GM12878 (cell line): ENCODE data around the gene CTIF. TPM values are rescaled to one million over a fixed set of nuclear protein-coding genes. Genes with fewer than 3 reads are reported as not detected.

Experiments
- ATAC-seq: fragments of 200-7000 bp; cut with Tn5 transposase; 3 replicates; pipeline ENCODE4 v1.9.1; 2020; ENCODE audit warnings: mild to moderate bottlenecking, moderate library complexity
- BruUV-seq: library from RNA; stranded (reverse); fragments of 400-500 nt; replicated peaks from 2 replicates; lab custom pipeline; 2021; lab: Mats Ljungman, UMichigan
- CTCF ChIA-PET: fragments of 300-600 bp; sonication (Branson Sonifier 250); formaldehyde crosslinking; extraction: SDS; loops from one replicate; lab custom pipeline; 2021; ENCODE audit warnings: inconsistent platforms; lab: Yijun Ruan, JAX
- POLR2A ChIA-PET: fragments of 350-600 bp; formaldehyde crosslinking; extraction: SDS; loops from one replicate; lab custom pipeline; 2021; ENCODE audit warnings: inconsistent platforms; lab: Charles Lee
- RAD21 ChIA-PET: fragments of 300-600 bp; sonication (Branson Sonifier 250); formaldehyde crosslinking; loops from one replicate; lab custom pipeline; 2023; ENCODE audit warnings: antibody characterized with exemption; ENCODE audit not compliant: unreplicated experiment; lab: Charles Lee
- SMC1A ChIA-PET: fragments of 300-600 bp; sonication (Branson Sonifier 250); formaldehyde crosslinking; loops from one replicate; lab custom pipeline; 2023; ENCODE audit not compliant: unreplicated experiment, uncharacterized antibody; lab: Charles Lee
- DNase-seq: peaks from one replicate; pipeline ENCODE4 v3.0.0-alpha.2; 2011; ENCODE audit warnings: low read depth, low spot score
- FAIRE-seq: peaks from 3 replicates; lab custom pipeline; 2011; peaks lifted over from hg19 to GRCh38; lab: Jason Lieb, UNC
- H2AFZ ChIP-seq: 2 replicates; pipeline ENCODE4 v1.6.0; 2011; ENCODE audit warnings: low read depth, low read length, control low read depth; ENCODE audit not compliant: control insufficient read depth
- H3K27ac ChIP-seq: 2 replicates; pipeline ENCODE4 v1.5.1; 2011; ENCODE audit warnings: control low read depth; ENCODE audit not compliant: control insufficient read depth, insufficient read depth
- H3K27me3 ChIP-seq, 2 experiments: replicated peaks in 1 of 2; 2 replicates each; pipeline versions ENCODE4 v1.6.0 to v1.6.1; 2011; ENCODE audit warnings: low read length in 1 of 2; ENCODE audit not compliant: control insufficient read depth in 2 of 2, insufficient read depth in 2 of 2
- H3K36me3 ChIP-seq, 2 experiments: 2 replicates each; pipeline ENCODE4 v1.5.1; 2011; ENCODE audit warnings: low read length in 1 of 2; ENCODE audit not compliant: control insufficient read depth in 2 of 2, insufficient read depth in 2 of 2
- H3K4me1 ChIP-seq: 2 replicates; pipeline ENCODE4 v1.6.1; 2011; ENCODE audit warnings: mild to moderate bottlenecking, low read length, moderate library complexity, mixed read lengths; ENCODE audit not compliant: control insufficient read depth, insufficient read depth
- H3K4me2 ChIP-seq: 2 replicates; pipeline ENCODE4 v1.6.0; 2011; ENCODE audit warnings: control low read depth; ENCODE audit not compliant: control insufficient read depth, insufficient read depth
- H3K4me3 ChIP-seq: fragments of 200-600 bp; sonication (generic); 2 replicates; pipeline ENCODE4 v1.5.1; 2016
- H3K79me2 ChIP-seq: 2 replicates; pipeline ENCODE4 v1.6.0; 2011; ENCODE audit warnings: low read length; ENCODE audit not compliant: control insufficient read depth, insufficient read depth
- H3K9ac ChIP-seq: 2 replicates; pipeline ENCODE4 v1.8.0; 2011; ENCODE audit warnings: low read length, control low read depth, mixed read lengths; ENCODE audit not compliant: control insufficient read depth, insufficient read depth
- H3K9me3 ChIP-seq: replicated peaks from 3 replicates; pipeline ENCODE4 v1.5.1; 2011; ENCODE audit warnings: mild to moderate bottlenecking, low read length; ENCODE audit not compliant: control insufficient read depth, insufficient read depth
- H4K20me1 ChIP-seq: 2 replicates; pipeline ENCODE4 v1.6.0; 2011; ENCODE audit not compliant: control insufficient read depth, insufficient read depth
- IKZF1 ChIP-seq: fragments of 450-650 bp; conservative IDR thresholded peaks from 2 replicates; pipeline ENCODE4 v1.6.1; 2017; ENCODE audit warnings: antibody characterized with exemption, mild to moderate bottlenecking
- MTA3 ChIP-seq: IDR thresholded peaks from 2 replicates; pipeline ENCODE4 v1.6.1; 2012; ENCODE audit warnings: low read length, inconsistent platforms, borderline replicate concordance
- PBX3 ChIP-seq: IDR thresholded peaks from 2 replicates; pipeline ENCODE4 v1.6.1; 2011; ENCODE audit warnings: mild to moderate bottlenecking, low read depth, low read length, moderate library complexity; ENCODE audit not compliant: insufficient replicate concordance
- RBBP5 ChIP-seq: fragments of 200-600 bp; sonication (generic); conservative IDR thresholded peaks from 2 replicates; pipeline ENCODE4 v1.6.1; 2016
- RELB ChIP-seq: fragments of 450-650 bp; IDR thresholded peaks from 2 replicates; pipeline ENCODE4 v1.6.1; 2017; ENCODE audit warnings: low read depth, mild to moderate bottlenecking, moderate library complexity
- SREBF2 ChIP-seq: IDR thresholded peaks from 2 replicates; pipeline ENCODE4 v1.6.1; 2012; ENCODE audit warnings: mild to moderate bottlenecking, low read length
- TCF7 ChIP-seq: IDR thresholded peaks from 2 replicates; pipeline ENCODE4 v1.6.1; 2014; ENCODE audit warnings: antibody characterized with exemption, borderline replicate concordance
- WGBS: methylation state at CpG from one replicate; pipeline ENCODE4 v1.1.6; 2016; ENCODE audit warnings: low lambda C conversion rate; ENCODE audit not compliant: insufficient replicate concordance, insufficient coverage; ENCODE audit errors: missing lambda C conversion rate; 5-methylcytosine and 5-hydroxymethylcytosine counted together
- in situ Hi-C: fragments of 300-500 bp; cut with MboI; formaldehyde crosslinking; loops from 9 replicates; pipeline ENCODE4 v1.14.3; 2018; ENCODE audit warnings: mixed read lengths
- intact Hi-C: fragments of 100-400 bp; cut with micrococcal nuclease; formaldehyde crosslinking; loops from one replicate; pipeline ENCODE4 v1.14.2; 2022; ENCODE audit not compliant: unreplicated experiment
- polyA plus RNA-seq, 11 experiments: library from polyadenylated mRNA; depleted of rRNA in 4 of 11; unstranded in 6 of 11; stranded (reverse) in 5 of 11; fragments of >200 nt; fragmentation: Nextera tagmentation in 4 of 11; fragmentation: Illumina TruSeq in 1 of 11; extraction: Ambion mirVana in 4 of 11; extraction: Trizol in 1 of 11; gene quantifications; 1 replicate in 1 of 11; 2 replicates in 10 of 11; pipeline versions ENCODE4 v1.2.1 to v1.2.3, GENCODE V29; 2011 to 2016; ENCODE audit warnings: inconsistent platforms in 2 of 11, missing spikeins in 2 of 11, low read depth in 1 of 11
- total RNA-seq, 4 experiments: library from RNA; depleted of rRNA in 3 of 4; stranded (reverse); fragments of >200 nt in 3 of 4; fragmentation: Illumina TruSeq in 1 of 4; extraction: Trizol in 1 of 4; gene quantifications; 2 replicates each; pipeline versions ENCODE4 v1.2.1 to v1.2.3, GENCODE V29; 2013 to 2021
- TF ChIP-seq, protein P1 (sequence below): fragments of 150-350 bp; IDR thresholded peaks from 2 replicates; pipeline ENCODE4 v1.6.1; 2016; ENCODE audit warnings: low read depth, low read length

Gene CTIF
- total and polyA plus RNA-seq, 10 of the 15 experiments (the other 5 are each of a cell fraction or from before 2014, with no cell fraction given), result 0.06 to 11.6 (median 2.5) TPM

DNA sequence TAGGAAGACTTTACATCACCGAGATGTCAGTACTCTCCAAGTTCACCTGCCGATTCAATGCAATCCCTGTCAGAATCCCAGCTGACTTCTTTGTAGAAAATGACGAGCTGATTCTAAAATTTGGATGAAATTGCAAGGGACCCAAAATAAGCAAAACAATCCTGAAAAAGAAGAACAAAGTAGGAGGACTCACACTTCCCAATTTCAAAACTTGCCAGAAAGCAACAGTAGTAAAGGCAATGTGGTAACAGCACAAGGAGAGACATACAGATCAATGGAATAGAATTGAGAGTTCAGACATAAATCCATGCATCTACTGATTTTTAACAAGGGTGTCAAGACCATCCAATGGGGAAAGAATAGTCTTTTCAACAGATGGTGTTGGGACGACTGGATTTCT, 359.7 kb downstream of the CTIF start:
- ChIA-PET POLR2A (no interaction called here), SMC1A (interaction anchor here (1.0 to 1.2 kb wide), 2 partner anchors 9 to 19 kb away, joined by 3 read pairs; no protein-coding TSS in a partner anchor)

More for the DNA sequence above, 359.7 kb downstream of the CTIF start:
- Histone ChIP-seq H2AFZ (no peak overlapping the region), H3K4me2 (no peak overlapping the region), H3K9ac (no peak overlapping the region), H3K9me3 (peaks cover 1% of the 10 kb centered on the region; the same call in 2 of the 3 replicates), H3K4me3 (no peak overlapping the region), H3K79me2 (no peaks in the 10 kb centered on the region), H3K36me3 (no peaks in the 10 kb centered on the region), H3K27me3 (no peaks in the 10 kb centered on the region), H3K4me1 (peaks cover 13% of the 10 kb centered on the region), H4K20me1 (no peaks in the 10 kb centered on the region), H3K27ac (no peak overlapping the region)
- ChIA-PET CTCF (interaction anchor here (0.9 to 2.0 kb wide), 2 partner anchors 49 to 121 kb away, joined by 3 to 7 read pairs; no protein-coding TSS in a partner anchor), RAD21 (no interaction called here)
- no TSS peak for BruUV-seq
- TF ChIP-seq RELB (no peak), IKZF1 (no peak), PBX3 (no peak), MTA3 (no peak), RBBP5 (no peak), TCF7 (no peak), SREBF2 (no peak)
- TF ChIP-seq, protein P1, sequence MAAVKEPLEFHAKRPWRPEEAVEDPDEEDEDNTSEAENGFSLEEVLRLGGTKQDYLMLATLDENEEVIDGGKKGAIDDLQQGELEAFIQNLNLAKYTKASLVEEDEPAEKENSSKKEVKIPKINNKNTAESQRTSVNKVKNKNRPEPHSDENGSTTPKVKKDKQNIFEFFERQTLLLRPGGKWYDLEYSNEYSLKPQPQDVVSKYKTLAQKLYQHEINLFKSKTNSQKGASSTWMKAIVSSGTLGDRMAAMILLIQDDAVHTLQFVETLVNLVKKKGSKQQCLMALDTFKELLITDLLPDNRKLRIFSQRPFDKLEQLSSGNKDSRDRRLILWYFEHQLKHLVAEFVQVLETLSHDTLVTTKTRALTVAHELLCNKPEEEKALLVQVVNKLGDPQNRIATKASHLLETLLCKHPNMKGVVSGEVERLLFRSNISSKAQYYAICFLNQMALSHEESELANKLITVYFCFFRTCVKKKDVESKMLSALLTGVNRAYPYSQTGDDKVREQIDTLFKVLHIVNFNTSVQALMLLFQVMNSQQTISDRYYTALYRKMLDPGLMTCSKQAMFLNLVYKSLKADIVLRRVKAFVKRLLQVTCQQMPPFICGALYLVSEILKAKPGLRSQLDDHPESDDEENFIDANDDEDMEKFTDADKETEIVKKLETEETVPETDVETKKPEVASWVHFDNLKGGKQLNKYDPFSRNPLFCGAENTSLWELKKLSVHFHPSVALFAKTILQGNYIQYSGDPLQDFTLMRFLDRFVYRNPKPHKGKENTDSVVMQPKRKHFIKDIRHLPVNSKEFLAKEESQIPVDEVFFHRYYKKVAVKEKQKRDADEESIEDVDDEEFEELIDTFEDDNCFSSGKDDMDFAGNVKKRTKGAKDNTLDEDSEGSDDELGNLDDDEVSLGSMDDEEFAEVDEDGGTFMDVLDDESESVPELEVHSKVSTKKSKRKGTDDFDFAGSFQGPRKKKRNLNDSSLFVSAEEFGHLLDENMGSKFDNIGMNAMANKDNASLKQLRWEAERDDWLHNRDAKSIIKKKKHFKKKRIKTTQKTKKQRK, result no peak
- in situ Hi-C loops, result no loop called here
- intact Hi-C loops, result no loop called here
- ATAC-seq, result no peak
- 83% methylated on average over 4 of the region's 4 CpGs for WGBS
- DNase-seq, result no peak
- FAIRE-seq, result no peak
